Measurements from ENCODE around the gene GABRB2.

GABRB2 gene

GRCh38 chr5:161333194-161333880, 213.2 kb downstream of the GABRB2 start:
- ATAC-seq: no peak
- no peak for TF ChIP-seq ZFP30 (CRISPR knock-in tag; IDR thresholded peaks at IDR 0.05)
- TF ChIP-seq ZC3H10 (CRISPR knock-in tag; IDR thresholded peaks at IDR 0.05): no peak
- TF ChIP-seq TCF4 (CRISPR knock-in tag; IDR thresholded peaks at IDR 0.05; ENCODE audit: borderline replicate concordance): no peak
- no peak for TF ChIP-seq BACH2 (CRISPR knock-in tag; IDR thresholded peaks at IDR 0.05; ENCODE audit: borderline replicate concordance)
- no peak for TF ChIP-seq PATZ1 (CRISPR knock-in tag; IDR thresholded peaks at IDR 0.05; ENCODE audit: borderline replicate concordance)
- TF ChIP-seq CSRNP3 (CRISPR knock-in tag; IDR thresholded peaks at IDR 0.05): no peak
- no peak for TF ChIP-seq PPARA (CRISPR knock-in tag; IDR thresholded peaks at IDR 0.05; ENCODE audit: borderline replicate concordance)
- no peak for TF ChIP-seq TOX (CRISPR knock-in tag; IDR thresholded peaks at IDR 0.05; ENCODE audit: borderline replicate concordance)
- no peak for TF ChIP-seq OSR1 (CRISPR knock-in tag; IDR thresholded peaks at IDR 0.05)
- no peak for TF ChIP-seq TSHZ2 (CRISPR knock-in tag; IDR thresholded peaks at IDR 0.05)
- no peak for TF ChIP-seq ZNF8 (CRISPR knock-in tag; IDR thresholded peaks at IDR 0.05)
- no peak for TF ChIP-seq CREB5 (CRISPR knock-in tag; IDR thresholded peaks at IDR 0.05; ENCODE audit: low read depth)
- TF ChIP-seq ISL1 (CRISPR knock-in tag; IDR thresholded peaks at IDR 0.05): no peak
- no peak for TF ChIP-seq ZNF70 (CRISPR knock-in tag; IDR thresholded peaks at IDR 0.05)
- no peak for TF ChIP-seq ESRRG (CRISPR knock-in tag; IDR thresholded peaks at IDR 0.05)

GRCh38 chr5:161332343-161332742, 214.2 kb downstream of the GABRB2 start:
- ATAC-seq: no peak
- TF ChIP-seq ARNTL (CRISPR knock-in tag; IDR thresholded peaks at IDR 0.05; ENCODE audit: borderline replicate concordance, low read depth): no peak
- TF ChIP-seq ZFP30 (CRISPR knock-in tag; IDR thresholded peaks at IDR 0.05): no peak
- no peak for TF ChIP-seq CSDC2 (CRISPR knock-in tag; IDR thresholded peaks at IDR 0.05)
- no peak for TF ChIP-seq TSHZ2 (CRISPR knock-in tag; IDR thresholded peaks at IDR 0.05)
- no peak for TF ChIP-seq ZFP3 (CRISPR knock-in tag; IDR thresholded peaks at IDR 0.05)
- TF ChIP-seq GLIS3 (CRISPR knock-in tag; IDR thresholded peaks at IDR 0.05): no peak
- TF ChIP-seq ISL1 (CRISPR knock-in tag; IDR thresholded peaks at IDR 0.05): no peak
- TF ChIP-seq ZNF8 (CRISPR knock-in tag; IDR thresholded peaks at IDR 0.05): no peak
- no peak for TF ChIP-seq ZC3H10 (CRISPR knock-in tag; IDR thresholded peaks at IDR 0.05)
- TF ChIP-seq POU6F1 (CRISPR knock-in tag; IDR thresholded peaks at IDR 0.05; ENCODE audit: borderline replicate concordance, low read depth): no peak
